NOMO-1 (cell line): ENCODE data around the gene WNT7B.

Experiments used
- DNase-seq, 2 experiments: peaks; one replicate each; lab custom pipeline; 2025; ENCODE audit not compliant: unreplicated experiment in 2 of 2; lab: John Stamatoyannopoulos, UW

Gene WNT7B

DNA sequence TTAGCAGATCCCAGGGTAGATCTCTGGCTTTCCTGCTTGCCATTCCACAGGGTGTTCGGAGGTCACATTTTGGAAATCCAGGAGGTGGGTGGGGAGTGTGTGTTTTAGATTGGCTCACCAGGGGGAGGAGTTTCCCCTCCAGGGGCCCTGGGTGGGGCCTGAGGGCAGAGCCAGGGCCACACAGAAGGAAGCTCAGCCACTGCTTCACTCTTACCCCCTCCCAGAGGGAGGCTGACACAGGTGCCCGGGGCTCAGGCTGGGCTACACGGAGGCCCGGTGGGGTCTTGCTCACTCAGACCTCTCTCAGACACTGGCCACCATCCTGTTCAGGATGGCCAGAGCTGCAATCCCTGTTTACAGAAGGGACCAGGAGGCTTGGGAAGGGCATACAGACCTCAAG is 2.5 kb downstream of the WNT7B start:
- DNase-seq, result peak in 1 of 2 experiments; percentile 33

- no peak for DNase-seq
These were observed 4.1 kb downstream of the WNT7B start for GRCh38 chr22:45972889-45973253.

DNA sequence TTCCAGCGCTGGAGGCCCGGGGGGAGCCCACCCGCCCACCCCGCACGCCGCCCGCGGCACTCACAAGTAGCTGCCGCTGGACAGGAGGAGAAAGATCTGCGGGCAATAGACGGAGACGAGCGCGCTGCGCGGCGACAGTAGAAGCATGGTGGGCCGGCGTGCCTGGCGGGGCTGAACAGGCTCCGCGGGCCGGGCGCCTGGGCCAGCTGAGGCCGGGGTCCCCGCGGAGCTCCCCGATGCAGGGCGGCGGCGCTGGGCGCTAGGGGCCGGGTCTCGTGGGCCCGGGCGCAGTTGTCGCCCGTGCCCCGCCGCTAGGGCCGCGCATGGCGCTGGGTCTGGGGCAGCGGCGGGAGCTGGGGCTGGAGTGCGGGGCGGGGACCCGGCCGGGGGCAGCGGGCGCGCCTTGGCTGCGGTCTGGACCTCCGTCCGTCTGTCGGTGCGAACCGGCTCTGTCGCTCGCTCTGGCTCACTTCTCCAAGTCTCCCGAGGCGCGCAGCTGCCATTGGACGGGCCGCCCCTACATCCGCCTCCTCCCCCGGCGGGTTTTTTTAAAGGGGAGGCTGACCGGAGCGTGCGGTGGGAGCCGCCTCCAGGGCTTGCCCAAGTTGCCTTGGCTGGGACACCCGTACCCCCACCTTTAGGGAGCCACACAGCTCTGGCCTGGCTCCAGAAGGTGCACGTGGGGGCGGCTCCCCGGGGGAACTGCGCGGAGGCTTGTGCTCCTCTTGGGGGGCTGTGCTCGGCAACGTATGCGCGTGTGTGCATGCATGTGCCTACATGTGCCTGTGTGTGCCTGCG is 4.7 kb downstream of the WNT7B start:
- no peak for DNase-seq

- no peak for DNase-seq
These were observed 5.4 kb downstream of the WNT7B start for GRCh38 chr22:45971408-45972028.

GRCh38 chr22:45970705-45971407 is 6.1 kb downstream of the WNT7B start:
- DNase-seq, result no peak

GRCh38 chr22:45969801-45970470 is 7.0 kb downstream of the WNT7B start:
- no peak for DNase-seq

- no peak for DNase-seq
These were observed 7.6 kb downstream of the WNT7B start for GRCh38 chr22:45969414-45969799.

DNA sequence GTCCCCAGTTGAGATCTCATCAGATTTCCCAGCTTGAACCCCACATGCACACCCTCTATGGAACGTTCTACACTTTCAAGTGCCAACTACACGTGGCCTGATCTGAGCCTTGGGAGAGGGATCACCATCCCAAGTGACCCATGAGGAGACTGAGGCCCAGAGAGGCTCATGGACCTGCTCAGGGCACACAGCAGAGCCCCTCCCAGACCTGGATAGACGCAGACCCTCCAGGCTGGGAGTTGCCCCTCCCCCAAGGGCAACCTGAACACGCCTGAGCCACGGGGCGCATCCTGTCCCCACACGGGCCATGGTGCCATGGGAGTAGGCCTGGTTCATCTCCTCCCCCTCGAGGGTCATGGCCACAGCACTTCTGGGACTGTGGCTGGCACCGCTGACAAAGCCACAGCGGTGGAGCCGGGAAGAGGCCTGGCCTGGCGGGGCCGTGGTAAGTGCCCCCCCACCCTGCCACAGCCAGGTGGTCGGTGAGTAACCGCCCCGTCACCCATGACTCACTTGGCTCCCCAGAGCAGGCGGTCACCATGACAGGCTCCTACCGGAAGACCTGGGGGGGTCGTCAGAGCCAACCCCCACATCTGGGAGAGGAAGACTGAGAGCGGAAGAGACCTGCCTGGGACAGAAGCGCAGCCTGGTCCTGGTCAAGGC is 8.1 kb downstream of the WNT7B start:
- no peak for DNase-seq

DNA sequence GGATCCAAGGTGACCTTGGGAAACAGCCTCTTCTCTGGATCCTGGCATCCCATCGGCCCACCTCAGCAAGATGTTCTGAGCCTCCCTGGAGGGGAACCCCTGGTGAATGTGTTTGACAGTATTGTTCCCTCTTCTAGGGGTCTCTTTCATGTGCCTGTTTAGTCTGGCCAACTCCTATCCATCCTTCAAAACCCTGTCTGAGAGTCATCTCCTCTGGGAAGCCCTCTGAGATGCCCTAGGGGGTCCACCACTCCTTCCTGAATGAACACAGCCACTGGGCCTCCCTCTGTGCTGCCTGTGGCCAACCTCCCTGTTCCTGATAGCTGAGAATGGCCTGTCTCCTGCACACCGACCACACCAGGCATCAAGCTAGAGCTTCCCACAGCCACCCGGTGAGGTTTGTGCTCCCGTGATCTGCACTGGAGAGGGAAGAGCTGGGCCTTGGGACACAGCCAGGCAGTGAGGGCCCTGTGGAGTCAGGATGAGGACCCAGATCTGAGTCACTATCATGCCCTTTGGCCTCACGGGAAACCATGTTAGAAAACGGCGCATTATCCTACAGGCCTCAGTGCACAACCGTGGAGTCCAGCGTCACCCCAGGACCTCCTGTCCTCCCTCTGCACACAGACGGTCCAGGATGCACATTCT is 8.8 kb downstream of the WNT7B start:
- DNase-seq, result no peak

DNA sequence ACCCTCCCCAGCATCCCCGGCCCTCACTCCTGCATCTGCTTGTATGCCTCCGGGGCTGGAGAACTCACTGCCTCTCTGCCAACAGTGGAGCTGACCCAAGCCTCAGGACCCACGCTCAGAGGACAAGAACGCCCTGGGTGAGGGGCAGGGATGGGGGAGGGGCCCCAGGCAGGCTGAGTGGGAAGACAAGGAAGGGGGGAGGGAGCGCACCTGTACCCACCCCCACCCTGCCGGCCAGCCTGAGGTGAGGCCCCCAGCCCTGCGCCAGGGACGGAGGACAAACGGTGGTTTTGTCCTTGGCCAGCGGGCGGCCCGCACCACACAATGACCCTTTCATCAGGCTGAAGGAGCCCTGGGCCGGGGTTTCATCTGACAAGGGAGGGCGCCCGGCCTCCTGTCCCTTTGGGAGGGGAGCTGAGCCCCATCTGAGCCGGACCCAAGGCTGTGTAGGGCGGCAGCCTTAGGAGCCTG is 10.0 kb downstream of the WNT7B start:
- DNase-seq, result no peak

- DNase-seq, result no peak
These were observed 10.6 kb downstream of the WNT7B start for GRCh38 chr22:45966320-45966894.

DNA sequence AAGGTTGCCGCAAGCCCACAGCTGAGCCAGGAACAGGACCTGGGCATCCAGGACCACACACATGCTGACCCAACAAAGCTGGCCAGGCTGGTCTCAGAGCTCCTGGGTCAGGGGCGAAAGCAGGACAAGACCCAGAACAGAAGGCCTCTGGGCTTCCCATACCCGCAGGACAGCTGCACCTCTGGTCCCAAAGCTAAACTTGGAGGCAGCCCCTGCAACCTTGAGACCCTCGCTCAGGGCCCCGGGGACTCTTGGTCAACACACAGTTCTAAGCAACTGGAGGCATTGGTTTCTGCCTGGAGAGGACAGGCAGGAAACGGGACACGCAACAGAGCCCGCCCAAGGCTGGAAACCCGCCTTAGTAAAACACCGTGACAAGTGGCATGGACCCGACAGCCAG is 11.4 kb downstream of the WNT7B start:
- DNase-seq, result no peak

GRCh38 chr22:45964926-45965527 is 11.9 kb downstream of the WNT7B start:
- DNase-seq, result no peak

DNA sequence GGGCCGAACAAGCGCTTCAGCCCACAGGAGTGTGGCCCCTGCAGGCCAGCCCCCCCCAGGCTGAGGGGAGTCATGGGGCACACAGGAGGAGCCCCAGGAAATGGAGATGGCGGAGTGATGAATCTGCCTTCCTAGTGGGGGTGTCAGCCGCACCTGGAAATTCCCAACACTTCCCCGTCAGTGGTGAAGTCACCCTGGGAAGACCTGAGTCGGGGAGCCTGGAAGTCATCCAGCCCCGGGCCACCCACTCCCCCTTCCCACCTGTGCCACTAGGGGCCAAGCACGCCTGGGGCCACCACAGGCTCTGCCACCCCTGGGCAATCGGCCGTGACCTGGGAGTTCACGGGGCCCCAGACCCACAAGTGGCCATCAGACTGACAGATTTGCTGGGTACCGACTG is 12.6 kb downstream of the WNT7B start:
- DNase-seq, result no peak

DNA sequence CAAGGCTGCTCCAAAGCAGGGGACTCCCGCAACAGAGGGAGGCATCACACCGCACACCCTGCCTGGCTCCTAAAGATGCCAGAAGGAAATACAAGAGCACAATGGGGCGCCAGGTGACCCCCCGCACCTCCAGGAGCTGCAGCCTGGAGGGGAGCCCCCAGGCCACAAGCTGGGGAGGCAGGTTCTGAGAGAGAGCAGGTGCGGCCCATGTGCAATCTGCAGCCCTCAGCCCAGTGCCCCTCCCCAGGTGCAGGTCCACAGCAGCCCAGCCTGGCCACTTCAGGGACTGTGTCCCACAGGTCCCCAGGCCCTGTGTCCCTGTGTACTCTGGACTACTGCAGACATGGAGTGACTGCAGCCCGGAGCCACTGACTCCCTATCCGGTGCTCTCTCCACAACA is 13.1 kb downstream of the WNT7B start:
- no peak for DNase-seq

GRCh38 chr22:45962756-45963324 is 14.1 kb downstream of the WNT7B start:
- no peak for DNase-seq

GRCh38 chr22:45962434-45962718 is 14.6 kb downstream of the WNT7B start:
- DNase-seq, result no peak

DNA sequence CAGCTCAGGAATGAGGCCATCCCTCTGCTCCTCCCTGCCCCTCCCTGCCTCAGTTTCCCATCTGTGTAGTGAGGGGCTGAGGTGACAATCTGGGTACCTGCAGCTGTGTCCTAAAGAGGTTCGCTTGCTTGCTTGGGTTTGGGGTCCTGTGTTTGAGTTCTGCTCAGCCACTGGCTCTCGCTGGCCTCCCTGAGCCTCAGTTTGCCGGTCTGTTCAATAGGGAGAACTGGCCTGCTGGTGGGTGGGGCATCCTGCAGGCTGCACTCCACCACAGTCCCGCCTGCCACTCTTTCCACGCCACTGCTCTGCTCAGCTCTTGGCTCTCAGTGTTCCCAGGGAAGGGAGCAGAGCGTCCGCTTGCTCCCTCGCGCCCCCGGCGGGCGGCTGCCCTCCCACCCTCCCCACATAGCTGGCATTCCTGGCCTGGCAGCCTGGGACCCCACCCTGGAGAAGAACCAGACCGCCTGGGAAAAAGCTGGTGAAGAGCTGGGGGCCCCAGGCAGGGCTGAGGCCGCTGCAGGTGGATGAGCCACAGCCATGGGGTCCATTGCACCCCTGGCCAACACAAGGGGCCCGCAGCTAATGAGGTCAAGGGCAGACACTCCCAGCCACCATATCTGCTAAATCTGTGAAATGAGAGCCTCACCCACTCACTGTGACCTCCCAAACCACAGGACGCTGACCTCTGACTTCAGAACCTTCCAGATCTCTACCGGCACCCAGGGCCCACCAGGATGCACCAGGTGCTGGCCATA is 15.1 kb downstream of the WNT7B start:
- no peak for DNase-seq
